MM.1S (cell line): Measurements from ENCODE around the gene ANXA2.

Source experiments
- CTCF ChIP-seq: fragments of 300-600 bp; sonication (generic); IDR thresholded peaks from 2 replicates; pipeline ENCODE4 v1.5.1; 2016; ENCODE audit warnings: antibody characterized with exemption, low read length, mixed read lengths
- EZH2 ChIP-seq: fragments of 300-600 bp; sonication (generic); optimal IDR thresholded peaks from 2 replicates; pipeline ENCODE3; 2017; ENCODE audit warnings: low read depth, mild to moderate bottlenecking, antibody characterized with exemption, low read length, mixed read lengths

- TF ChIP-seq EZH2 (no peak), CTCF (no peak)
These were observed 60.7 kb downstream of the ANXA2 start for GRCh38 chr15:60337076-60337475.
